HCT116 (cell line): ENCODE measurements around the gene ATP1A2. TPM values are rescaled to one million over a fixed set of nuclear protein-coding genes. Genes with fewer than 3 reads are reported as not detected.

Experiments
- ATAC-seq: fragments of 200-7000 bp; cut with Tn5 transposase; 2 replicates; pipeline ENCODE4 v1.9.1; 2020; ENCODE audit warnings: mild to moderate bottlenecking, moderate library complexity
- BruUV-seq: library from RNA; stranded (reverse); fragments of 400-500 nt; replicated peaks from 2 replicates; lab custom pipeline; 2021; lab: Mats Ljungman, UMichigan
- CTCF ChIA-PET: fragments of 300-600 bp; sonication (Branson Sonifier 250); formaldehyde crosslinking; loops from one replicate; lab custom pipeline; 2021; ENCODE audit warnings: antibody characterized with exemption; lab: Charles Lee
- POLR2A ChIA-PET: fragments of 300-600, 350-600 bp; sonication (Branson Sonifier 250); formaldehyde crosslinking; loops from one replicate; lab custom pipeline; 2021; ENCODE audit warnings: antibody characterized with exemption; lab: Charles Lee
- RAD21 ChIA-PET, 2 experiments: fragments of 300-600 bp; sonication (Branson Sonifier 250); formaldehyde crosslinking; loops; one replicate each; lab custom pipeline; 2023; ENCODE audit warnings: low total read pairs in 2 of 2; ENCODE audit not compliant: uncharacterized antibody in 2 of 2, unreplicated experiment in 2 of 2, low non-redundant PET in 1 of 2; lab: Charles Lee
- DNase-seq: peaks from one replicate; pipeline ENCODE4 v3.0.0-alpha.2; 2010; ENCODE audit warnings: low read depth, low spot score
- H2AFZ ChIP-seq: fragments of 200-600 bp; shearing (Covaris generic), sonication (generic); 2 replicates; pipeline ENCODE4 v1.6.1; 2017; ENCODE audit warnings: low read depth, mixed run types, mixed read lengths, antibody characterized with exemption, low read length; ENCODE audit not compliant: poor library complexity, severe bottlenecking
- H3K27ac ChIP-seq: 2 replicates; pipeline ENCODE4 v1.5.1; 2012; ENCODE audit warnings: low read depth, low read length
- H3K27me3 ChIP-seq: fragments of 200-600 bp; sonication (generic); 2 replicates; pipeline ENCODE4 v1.6.1; 2016; ENCODE audit warnings: mixed run types, low read length, mixed read lengths; ENCODE audit not compliant: insufficient read depth
- H3K36me3 ChIP-seq, 2 experiments: fragments of 200-500 bp in 1 of 2; fragments of 200-600 bp in 1 of 2; sonication (Bioruptor generic) in 1 of 2; sonication (generic) in 1 of 2; 2 replicates each; pipeline versions ENCODE4 v1.5.1 to v1.6.1; 2014 to 2016; ENCODE audit warnings: low read length in 2 of 2, inconsistent platforms in 1 of 2, mixed read lengths in 1 of 2, mixed run types in 1 of 2; ENCODE audit not compliant: insufficient read depth in 2 of 2, control insufficient read depth in 1 of 2
- H3K4me1 ChIP-seq, 2 experiments: fragments of 200-600 bp in 1 of 2; sonication (generic) in 1 of 2; 2 replicates each; pipeline versions ENCODE4 v1.5.1 to v1.6.1; 2012 to 2017; ENCODE audit warnings: low read length in 2 of 2, inconsistent platforms in 1 of 2, mild to moderate bottlenecking in 1 of 2, mixed read lengths in 1 of 2, mixed run types in 1 of 2, moderate library complexity in 1 of 2; ENCODE audit not compliant: insufficient read depth in 2 of 2, control insufficient read depth in 1 of 2
- H3K4me2 ChIP-seq: fragments of 200-600 bp; sonication (generic); 2 replicates; pipeline ENCODE4 v1.6.1; 2017; ENCODE audit warnings: mixed run types, low read length, mixed read lengths
- H3K4me3 ChIP-seq, 2 experiments: fragments of 200-600 bp in 1 of 2; sonication (generic) in 1 of 2; replicated peaks in 1 of 2; 2 replicates each; pipeline ENCODE4 v1.5.1; 2011 to 2016; ENCODE audit warnings: low read length in 2 of 2, control low read depth in 1 of 2, low read depth in 1 of 2, mild to moderate bottlenecking in 1 of 2, mixed read lengths in 1 of 2, mixed run types in 1 of 2
- H3K79me2 ChIP-seq: fragments of 200-600 bp; sonication (generic); 2 replicates; pipeline ENCODE4 v1.6.1; 2017; ENCODE audit warnings: mild to moderate bottlenecking, mixed run types, low read length, moderate library complexity, mixed read lengths; ENCODE audit not compliant: insufficient read depth
- H3K9ac ChIP-seq: fragments of 200-600 bp; sonication (generic); 2 replicates; pipeline ENCODE4 v1.6.1; 2016; ENCODE audit warnings: low read length, mixed read lengths
- H3K9me2 ChIP-seq: fragments of 200-600 bp; sonication (generic), shearing (Covaris generic); 2 replicates; pipeline ENCODE4 v1.6.1; 2017; ENCODE audit warnings: mixed run types, mild to moderate bottlenecking, moderate library complexity; ENCODE audit not compliant: insufficient read depth
- H3K9me3 ChIP-seq, 2 experiments: fragments of 200-500 bp in 1 of 2; fragments of 200-600 bp in 1 of 2; sonication (Bioruptor generic) in 1 of 2; sonication (generic) in 1 of 2; 2 replicates each; pipeline ENCODE4 v1.6.1; 2014 to 2017; ENCODE audit warnings: low read length in 2 of 2, mixed read lengths in 2 of 2, inconsistent platforms in 1 of 2, low read depth in 1 of 2, mild to moderate bottlenecking in 1 of 2, mixed run types in 1 of 2, moderate library complexity in 1 of 2; ENCODE audit not compliant: control insufficient read depth in 1 of 2, insufficient read depth in 1 of 2
- H4K20me1 ChIP-seq: fragments of 200-600 bp; sonication (generic), shearing (Covaris generic); 2 replicates; pipeline ENCODE4 v1.6.1; 2017; ENCODE audit warnings: mixed run types, mild to moderate bottlenecking, moderate library complexity; ENCODE audit not compliant: insufficient read depth
- ELF1 ChIP-seq: IDR thresholded peaks from 2 replicates; pipeline ENCODE4 v1.6.1; 2012; ENCODE audit warnings: low read depth, borderline replicate concordance
- EZH2 ChIP-seq: fragments of 200-600 bp; sonication (generic); IDR thresholded peaks from 2 replicates; pipeline ENCODE4 v1.6.1; 2017; ENCODE audit warnings: antibody characterized with exemption, mixed run types
- FOSL1 ChIP-seq: IDR thresholded peaks from 2 replicates; pipeline ENCODE4 v1.6.1; 2012; ENCODE audit warnings: low read depth
- POLR2A ChIP-seq: IDR thresholded peaks from 2 replicates; pipeline ENCODE4 v1.7.0; 2011; ENCODE audit warnings: borderline replicate concordance; ENCODE audit not compliant: insufficient read depth, insufficient read length; ENCODE audit errors: extremely low read depth
- RAD21 ChIP-seq: IDR thresholded peaks from 2 replicates; pipeline ENCODE4 v1.6.1; 2012; ENCODE audit warnings: low read depth, mild to moderate bottlenecking
- SP1 ChIP-seq: IDR thresholded peaks from 2 replicates; pipeline ENCODE4 v1.6.1; 2012; ENCODE audit warnings: low read depth
- SRF ChIP-seq: IDR thresholded peaks from 2 replicates; pipeline ENCODE4 v1.6.1; 2012; ENCODE audit warnings: low read depth
- YY1 ChIP-seq: IDR thresholded peaks from 2 replicates; pipeline ENCODE4 v1.6.1; 2011; ENCODE audit warnings: low read length, low read depth, moderate library complexity, mild to moderate bottlenecking; ENCODE audit not compliant: insufficient replicate concordance; ENCODE audit errors: extremely low read depth
- ZFX ChIP-seq: fragments of 450-650 bp; IDR thresholded peaks from 2 replicates; pipeline ENCODE4 v1.6.1; 2017
- intact Hi-C: fragments of 100-400 bp; cut with micrococcal nuclease; formaldehyde crosslinking; loops from 2 replicates; pipeline ENCODE4 v1.10.0; 2022
- total RNA-seq: library from RNA; stranded (reverse); gene quantifications from one replicate; pipeline ENCODE4 v1.2.1, GENCODE V29; 2021; ENCODE audit not compliant: unreplicated experiment
- TF ChIP-seq, protein P1 (sequence below): IDR thresholded peaks from 2 replicates; pipeline ENCODE4 v1.6.1; 2012; ENCODE audit warnings: low read depth
- TF ChIP-seq, protein P2 (sequence below): IDR thresholded peaks from 2 replicates; pipeline ENCODE4 v1.6.1; 2012
- TF ChIP-seq, protein P3 (sequence below): IDR thresholded peaks from 2 replicates; pipeline ENCODE4 v1.6.1; 2012

The ATP1A2 gene
- total RNA-seq, 1 experiment from 2014 or later, result not detected

DNA sequence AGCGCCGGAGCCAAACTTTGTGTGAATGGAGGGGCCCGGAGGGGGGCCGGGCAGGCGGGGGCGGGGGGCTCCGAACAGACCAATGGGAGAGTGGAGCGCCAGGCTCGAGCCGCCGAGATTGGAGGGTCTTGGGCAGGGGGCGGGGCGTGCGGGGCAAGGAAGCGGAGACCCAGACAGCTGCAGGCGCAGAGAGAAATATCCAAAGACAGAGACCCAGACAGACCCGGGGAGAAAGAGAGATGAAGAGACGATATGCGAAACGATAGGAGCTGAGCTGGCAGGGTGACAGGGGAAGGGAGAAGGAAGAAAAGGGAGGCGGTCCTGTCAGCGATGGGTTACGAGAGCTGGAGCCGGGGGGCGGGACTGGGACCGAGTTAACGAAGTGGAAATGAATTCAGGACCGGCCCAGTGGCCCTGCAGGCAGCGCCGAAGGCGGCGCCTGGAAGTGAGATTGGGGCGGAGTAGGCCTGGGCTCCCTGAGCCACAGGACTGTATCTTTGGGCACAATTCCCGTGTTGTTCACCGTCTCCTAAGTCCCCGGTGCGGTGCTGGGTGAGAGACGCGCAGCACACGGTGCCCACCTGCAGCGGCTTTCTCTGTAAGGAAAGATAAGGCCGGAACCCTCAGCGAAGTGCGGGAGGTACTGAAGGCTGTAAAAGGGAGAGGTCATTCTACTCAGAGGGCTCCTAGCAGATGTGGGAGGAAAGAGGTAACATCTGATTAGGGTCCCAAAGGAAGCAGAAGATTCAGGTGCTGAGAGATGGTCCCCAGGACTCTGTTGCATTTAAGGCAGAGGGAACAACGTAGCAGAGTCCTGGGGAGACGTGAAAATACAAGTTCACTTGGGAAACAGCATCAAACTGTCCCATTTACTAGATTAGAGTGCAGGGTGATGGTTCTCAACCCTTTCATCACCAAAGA, 45.1 kb upstream of the ATP1A2 start:
- peaks cover 0 to 13% of the 10 kb centered on the region in 2 experiments; a peak in 1 of 4 replicates for H3K4me1 ChIP-seq
- peak overlapping the region; percentile 34 to 46 for H3K4me3 ChIP-seq
- H3K27me3 ChIP-seq, result no peaks in the 10 kb centered on the region
- no peak overlapping the region for H2AFZ ChIP-seq
- H3K9me2 ChIP-seq, result no peaks in the 10 kb centered on the region
- ChIA-PET RAD21 (no interaction called here), POLR2A (interaction anchor here (0.6 kb wide), 1 partner anchor 9 kb away, joined by 3 read pairs; no protein-coding TSS in a partner anchor), CTCF (interaction anchor here (0.7 to 1.1 kb wide), 2 partner anchors 8 to 12 kb away, joined by 3 to 5 read pairs; no protein-coding TSS in a partner anchor)
- TF ChIP-seq SRF (no peak), RAD21 (no peak), POLR2A (no peak), YY1 (no peak), SP1 (no peak)
- no peaks in the 10 kb centered on the region for H3K9me3 ChIP-seq
- peak; percentile 95 for ATAC-seq
- H3K79me2 ChIP-seq, result no peaks in the 10 kb centered on the region
- no TSS peak for BruUV-seq
- no peak overlapping the region for H3K27ac ChIP-seq
- H3K9ac ChIP-seq, result no peak overlapping the region
- no peaks in the 10 kb centered on the region for H3K36me3 ChIP-seq
- intact Hi-C loops, result no loop called here
- no peak for DNase-seq
- peak overlapping the region; percentile 71 for H3K4me2 ChIP-seq
- no peaks in the 10 kb centered on the region for H4K20me1 ChIP-seq

DNA sequence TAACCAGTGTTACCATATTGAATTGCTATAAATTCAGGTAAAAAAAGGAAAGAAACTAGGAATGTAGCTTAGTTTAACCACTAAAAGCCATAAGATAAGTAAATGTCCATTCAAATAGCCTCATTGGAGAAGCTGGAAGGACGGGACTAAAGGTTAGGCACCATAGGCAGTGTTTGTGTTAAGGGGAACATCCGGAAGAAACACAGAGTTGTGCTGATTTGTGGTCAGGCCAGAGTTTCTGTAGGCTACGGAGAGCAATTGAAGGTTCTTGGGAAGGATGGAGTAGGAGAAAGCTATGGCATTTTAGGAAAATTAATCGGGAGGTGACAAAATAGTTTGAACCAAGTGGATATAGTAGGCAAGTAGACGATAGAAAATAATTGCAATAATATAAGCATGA, 44.3 kb upstream of the ATP1A2 start:
- Histone ChIP-seq H2AFZ (no peak overlapping the region), H3K9me3 (no peaks in the 10 kb centered on the region), H3K79me2 (no peaks in the 10 kb centered on the region), H3K36me3 (no peaks in the 10 kb centered on the region), H3K9ac (no peak overlapping the region), H3K27me3 (no peaks in the 10 kb centered on the region), H3K4me3 (no peak overlapping the region), H4K20me1 (no peaks in the 10 kb centered on the region), H3K4me2 (no peak overlapping the region), H3K27ac (no peak overlapping the region), H3K9me2 (no peaks in the 10 kb centered on the region), H3K4me1 (peaks cover 0 to 13% of the 10 kb centered on the region in 2 experiments; a peak in 1 of 4 replicates)
- ATAC-seq (no peak), DNase-seq (no peak)
- intact Hi-C loops, result no loop called here
- POLR2A ChIA-PET, result no interaction called here
- RAD21 ChIA-PET, result no interaction called here
- CTCF ChIA-PET, result interaction anchor here (1.2 to 2.0 kb wide), 2 partner anchors 14 to 26 kb away, joined by 4 to 10 read pairs; no protein-coding TSS in a partner anchor
- BruUV-seq, result no TSS peak
- no peak for TF ChIP-seq ZFX
- no peak for TF ChIP-seq EZH2
- TF ChIP-seq, protein P1, sequence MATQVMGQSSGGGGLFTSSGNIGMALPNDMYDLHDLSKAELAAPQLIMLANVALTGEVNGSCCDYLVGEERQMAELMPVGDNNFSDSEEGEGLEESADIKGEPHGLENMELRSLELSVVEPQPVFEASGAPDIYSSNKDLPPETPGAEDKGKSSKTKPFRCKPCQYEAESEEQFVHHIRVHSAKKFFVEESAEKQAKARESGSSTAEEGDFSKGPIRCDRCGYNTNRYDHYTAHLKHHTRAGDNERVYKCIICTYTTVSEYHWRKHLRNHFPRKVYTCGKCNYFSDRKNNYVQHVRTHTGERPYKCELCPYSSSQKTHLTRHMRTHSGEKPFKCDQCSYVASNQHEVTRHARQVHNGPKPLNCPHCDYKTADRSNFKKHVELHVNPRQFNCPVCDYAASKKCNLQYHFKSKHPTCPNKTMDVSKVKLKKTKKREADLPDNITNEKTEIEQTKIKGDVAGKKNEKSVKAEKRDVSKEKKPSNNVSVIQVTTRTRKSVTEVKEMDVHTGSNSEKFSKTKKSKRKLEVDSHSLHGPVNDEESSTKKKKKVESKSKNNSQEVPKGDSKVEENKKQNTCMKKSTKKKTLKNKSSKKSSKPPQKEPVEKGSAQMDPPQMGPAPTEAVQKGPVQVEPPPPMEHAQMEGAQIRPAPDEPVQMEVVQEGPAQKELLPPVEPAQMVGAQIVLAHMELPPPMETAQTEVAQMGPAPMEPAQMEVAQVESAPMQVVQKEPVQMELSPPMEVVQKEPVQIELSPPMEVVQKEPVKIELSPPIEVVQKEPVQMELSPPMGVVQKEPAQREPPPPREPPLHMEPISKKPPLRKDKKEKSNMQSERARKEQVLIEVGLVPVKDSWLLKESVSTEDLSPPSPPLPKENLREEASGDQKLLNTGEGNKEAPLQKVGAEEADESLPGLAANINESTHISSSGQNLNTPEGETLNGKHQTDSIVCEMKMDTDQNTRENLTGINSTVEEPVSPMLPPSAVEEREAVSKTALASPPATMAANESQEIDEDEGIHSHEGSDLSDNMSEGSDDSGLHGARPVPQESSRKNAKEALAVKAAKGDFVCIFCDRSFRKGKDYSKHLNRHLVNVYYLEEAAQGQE, result no peak
- TF ChIP-seq ELF1, result no peak
- TF ChIP-seq, protein P2, sequence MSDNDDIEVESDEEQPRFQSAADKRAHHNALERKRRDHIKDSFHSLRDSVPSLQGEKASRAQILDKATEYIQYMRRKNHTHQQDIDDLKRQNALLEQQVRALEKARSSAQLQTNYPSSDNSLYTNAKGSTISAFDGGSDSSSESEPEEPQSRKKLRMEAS, result no peak
- no peak for TF ChIP-seq SRF
- TF ChIP-seq, protein P3, sequence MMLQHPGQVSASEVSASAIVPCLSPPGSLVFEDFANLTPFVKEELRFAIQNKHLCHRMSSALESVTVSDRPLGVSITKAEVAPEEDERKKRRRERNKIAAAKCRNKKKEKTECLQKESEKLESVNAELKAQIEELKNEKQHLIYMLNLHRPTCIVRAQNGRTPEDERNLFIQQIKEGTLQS, result no peak
- no peak for TF ChIP-seq SP1
- no peak for TF ChIP-seq FOSL1
